ENCODE measurements around the gene COL11A1.

Gene COL11A1

GRCh38 chr1:102840741-102841140, 267.6 kb downstream of the COL11A1 start:
- Histone ChIP-seq H3K4me2 (ENCODE audit: low read length) (no peak overlapping the region), H3K27me3 (ENCODE audit: insufficient read depth, low read length) (no peaks in the 10 kb centered on the region), H3K9ac (ENCODE audit: low read length) (no peak overlapping the region), H2BK120ac (ENCODE audit: insufficient read depth, low read length, poor library complexity) (no peak overlapping the region), H4K8ac (ENCODE audit: low read depth, low read length) (no peak overlapping the region), H3K23ac (ENCODE audit: low read length) (no peak overlapping the region), H2AK5ac (ENCODE audit: low read length) (no peak overlapping the region), H3K27ac (ENCODE audit: low read depth, low read length) (no peak overlapping the region), H3K79me2 (ENCODE audit: control insufficient read depth, insufficient read depth, low read length, poor library complexity) (peaks cover 2% of the 10 kb centered on the region), H3K4me1 (ENCODE audit: control insufficient read depth in 1 of 2, insufficient read depth in 2 of 2, low read length in 2 of 2) (peaks cover 6 to 8% of the 10 kb centered on the region in 2 experiments), H4K12ac (ENCODE audit: low read depth, low read length) (no peak overlapping the region), H3K9me3 (ENCODE audit: insufficient read depth, low read depth, low read length) (peaks cover 6% of the 10 kb centered on the region), H2BK5ac (ENCODE audit: low read depth, low read length, poor library complexity) (no peak overlapping the region), H3K18ac (ENCODE audit: low read length) (no peak overlapping the region), H3K36me3 (ENCODE audit: control insufficient read depth in 1 of 2, insufficient read depth in 2 of 2, low read length in 2 of 2) (peaks cover 8 to 20% of the 10 kb centered on the region in 2 experiments), H3K14ac (ENCODE audit: low read length) (no peak overlapping the region), H3K79me1 (ENCODE audit: low read length) (peaks cover 15% of the 10 kb centered on the region), H3K4ac (ENCODE audit: low read depth, low read length) (no peak overlapping the region), H3K4me3 (ENCODE audit: low read depth, low read length) (no peak overlapping the region), H2AFZ (ENCODE audit: insufficient read depth, low read length, poor library complexity) (no peak overlapping the region), H2BK12ac (ENCODE audit: low read length) (peak overlapping the region; percentile 15), H4K91ac (ENCODE audit: low read depth, low read length) (no peak overlapping the region)
- peak; percentile 83 to 91 for DNase-seq
- no CpG with 5 or more reads among the region's 5 CpGs for WGBS (ENCODE audit: extremely low coverage, insufficient coverage, insufficient read length)

- Histone ChIP-seq H3K4me3 (ENCODE audit: low read depth, low read length) (no peak overlapping the region), H3K14ac (ENCODE audit: low read length) (peak overlapping the region; percentile 88), H2BK12ac (ENCODE audit: low read length) (peak overlapping the region; percentile 67), H2BK5ac (ENCODE audit: low read depth, low read length, poor library complexity) (peak overlapping the region; percentile 94), H3K79me2 (ENCODE audit: control insufficient read depth, insufficient read depth, low read length, poor library complexity) (peaks cover 8% of the 10 kb centered on the region), H4K91ac (ENCODE audit: low read depth, low read length) (peak overlapping the region; percentile 94), H3K4me1 (ENCODE audit: control insufficient read depth in 1 of 2, insufficient read depth in 2 of 2, low read length in 2 of 2) (peaks cover 10 to 14% of the 10 kb centered on the region in 2 experiments), H3K4ac (ENCODE audit: low read depth, low read length) (peak overlapping the region; percentile 34), H3K18ac (ENCODE audit: low read length) (peak overlapping the region; percentile 54), H2BK120ac (ENCODE audit: insufficient read depth, low read length, poor library complexity) (peak overlapping the region; percentile 90), H2AK5ac (ENCODE audit: low read length) (peak overlapping the region; percentile 49), H3K9ac (ENCODE audit: low read length) (no peak overlapping the region), H4K12ac (ENCODE audit: low read depth, low read length) (no peak overlapping the region), H3K79me1 (ENCODE audit: low read length) (peaks cover 33% of the 10 kb centered on the region), H4K8ac (ENCODE audit: low read depth, low read length) (peak overlapping the region; percentile 76), H2AFZ (ENCODE audit: insufficient read depth, low read length, poor library complexity) (peak overlapping the region; percentile 6), H3K9me3 (ENCODE audit: insufficient read depth, low read depth, low read length) (peaks cover 6% of the 10 kb centered on the region), H3K27ac (ENCODE audit: low read depth, low read length) (peak overlapping the region; percentile 93), H3K27me3 (ENCODE audit: insufficient read depth, low read length) (no peaks in the 10 kb centered on the region), H3K4me2 (ENCODE audit: low read length) (no peak overlapping the region), H3K36me3 (ENCODE audit: control insufficient read depth in 1 of 2, insufficient read depth in 2 of 2, low read length in 2 of 2) (peaks cover 8 to 18% of the 10 kb centered on the region in 2 experiments), H3K23ac (ENCODE audit: low read length) (no peak overlapping the region)
- no CpG with 5 or more reads among the region's 4 CpGs for WGBS (ENCODE audit: extremely low coverage, insufficient coverage, insufficient read length)
- DNase-seq: peak; percentile 61 to 70
Measured at GRCh38 chr1:102838016-102838415, 270.3 kb downstream of the COL11A1 start.

DNA sequence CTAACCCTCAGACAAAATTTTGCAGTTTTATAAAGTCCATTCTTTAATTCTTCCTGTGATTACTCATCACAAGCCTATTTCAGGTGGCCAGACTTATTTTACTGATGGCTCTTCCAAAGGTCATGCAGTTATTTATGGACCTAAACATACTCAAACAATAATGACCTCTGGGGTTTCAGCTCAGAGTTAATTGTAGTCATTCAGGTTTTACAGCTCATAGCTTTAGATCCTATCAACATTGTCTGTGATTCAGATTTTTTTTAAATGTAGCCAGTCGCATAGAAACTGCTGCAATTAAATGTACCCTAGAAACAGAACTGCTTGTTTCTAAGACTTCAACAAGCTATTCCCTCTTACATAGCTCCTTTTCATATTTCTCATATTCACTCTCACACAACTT, 270.8 kb downstream of the COL11A1 start:
- Histone ChIP-seq H2AFZ (ENCODE audit: insufficient read depth, low read length, poor library complexity) (no peak overlapping the region), H3K9me3 (ENCODE audit: insufficient read depth, low read depth, low read length) (peaks cover 6% of the 10 kb centered on the region), H2BK5ac (ENCODE audit: low read depth, low read length, poor library complexity) (peak overlapping the region; percentile 94), H4K12ac (ENCODE audit: low read depth, low read length) (no peak overlapping the region), H2BK120ac (ENCODE audit: insufficient read depth, low read length, poor library complexity) (peak overlapping the region; percentile 90), H3K14ac (ENCODE audit: low read length) (peak overlapping the region; percentile 88), H3K79me2 (ENCODE audit: control insufficient read depth, insufficient read depth, low read length, poor library complexity) (peaks cover 8% of the 10 kb centered on the region), H3K18ac (ENCODE audit: low read length) (no peak overlapping the region), H3K27ac (ENCODE audit: low read depth, low read length) (peak overlapping the region; percentile 93), H3K36me3 (ENCODE audit: control insufficient read depth in 1 of 2, insufficient read depth in 2 of 2, low read length in 2 of 2) (peaks cover 5 to 18% of the 10 kb centered on the region in 2 experiments), H3K4me3 (ENCODE audit: low read depth, low read length) (no peak overlapping the region), H4K8ac (ENCODE audit: low read depth, low read length) (no peak overlapping the region), H2BK12ac (ENCODE audit: low read length) (no peak overlapping the region), H3K4ac (ENCODE audit: low read depth, low read length) (no peak overlapping the region), H3K27me3 (ENCODE audit: insufficient read depth, low read length) (no peaks in the 10 kb centered on the region), H2AK5ac (ENCODE audit: low read length) (no peak overlapping the region), H3K4me2 (ENCODE audit: low read length) (no peak overlapping the region), H3K9ac (ENCODE audit: low read length) (no peak overlapping the region), H3K79me1 (ENCODE audit: low read length) (peaks cover 33% of the 10 kb centered on the region), H3K4me1 (ENCODE audit: control insufficient read depth in 1 of 2, insufficient read depth in 2 of 2, low read length in 2 of 2) (peaks cover 10 to 14% of the 10 kb centered on the region in 2 experiments), H3K23ac (ENCODE audit: low read length) (no peak overlapping the region), H4K91ac (ENCODE audit: low read depth, low read length) (no peak overlapping the region)
- peak in 1 of 2 donors; percentile 84 for DNase-seq
- no CpG with 5 or more reads among the region's 1 CpG for WGBS (ENCODE audit: extremely low coverage, insufficient coverage, insufficient read length)

DNA sequence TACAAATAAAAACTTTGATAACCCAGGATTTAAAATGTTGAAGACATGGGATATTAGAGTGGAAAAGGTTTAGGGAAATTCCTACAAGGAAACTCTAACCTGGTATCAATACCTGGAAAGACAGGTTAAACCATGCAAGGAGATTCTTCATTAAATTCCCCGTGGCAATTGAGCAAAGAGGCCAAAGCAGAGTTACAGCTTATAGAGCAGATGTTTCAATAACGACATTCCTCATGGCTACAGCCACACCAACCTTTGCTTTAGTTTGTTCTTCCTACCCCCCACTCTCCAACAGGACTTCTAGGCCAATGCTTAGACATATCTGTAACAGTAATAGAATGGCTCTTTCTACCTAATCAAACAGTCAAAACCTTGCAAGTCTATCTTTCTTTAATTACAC, 271.3 kb downstream of the COL11A1 start:
- Histone ChIP-seq H3K9me3 (ENCODE audit: insufficient read depth, low read depth, low read length) (peaks cover 6% of the 10 kb centered on the region), H4K8ac (ENCODE audit: low read depth, low read length) (peak overlapping the region; percentile 70), H2BK12ac (ENCODE audit: low read length) (no peak overlapping the region)

More for the DNA sequence above, 271.3 kb downstream of the COL11A1 start:
- Histone ChIP-seq H4K91ac (ENCODE audit: low read depth, low read length) (peak overlapping the region; percentile 70), H2AFZ (ENCODE audit: insufficient read depth, low read length, poor library complexity) (no peak overlapping the region), H3K79me2 (ENCODE audit: control insufficient read depth, insufficient read depth, low read length, poor library complexity) (peaks cover 8% of the 10 kb centered on the region), H3K4me2 (ENCODE audit: low read length) (no peak overlapping the region), H3K4ac (ENCODE audit: low read depth, low read length) (peak overlapping the region; percentile 67), H3K9ac (ENCODE audit: low read length) (no peak overlapping the region), H2AK5ac (ENCODE audit: low read length) (no peak overlapping the region), H3K4me1 (ENCODE audit: control insufficient read depth in 1 of 2, insufficient read depth in 2 of 2, low read length in 2 of 2) (peaks cover 10 to 14% of the 10 kb centered on the region in 2 experiments), H3K27ac (ENCODE audit: low read depth, low read length) (peak overlapping the region; percentile 89), H2BK120ac (ENCODE audit: insufficient read depth, low read length, poor library complexity) (peak overlapping the region; percentile 90), H3K27me3 (ENCODE audit: insufficient read depth, low read length) (no peaks in the 10 kb centered on the region), H4K12ac (ENCODE audit: low read depth, low read length) (no peak overlapping the region), H2BK5ac (ENCODE audit: low read depth, low read length, poor library complexity) (peak overlapping the region; percentile 98), H3K23ac (ENCODE audit: low read length) (no peak overlapping the region), H3K79me1 (ENCODE audit: low read length) (peaks cover 33% of the 10 kb centered on the region), H3K4me3 (ENCODE audit: low read depth, low read length) (no peak overlapping the region), H3K18ac (ENCODE audit: low read length) (no peak overlapping the region), H3K14ac (ENCODE audit: low read length) (peak overlapping the region; percentile 49), H3K36me3 (ENCODE audit: control insufficient read depth in 1 of 2, insufficient read depth in 2 of 2, low read length in 2 of 2) (peaks cover 5 to 18% of the 10 kb centered on the region in 2 experiments)
- peak; percentile 53 to 92 for DNase-seq
- no CpG with 5 or more reads among the region's 2 CpGs for WGBS (ENCODE audit: extremely low coverage, insufficient coverage, insufficient read length)

Measured in trophoblast cell (in vitro differentiated cells and primary cell).